AG04449 (cell line): ENCODE results near the gene HIBCH.
A peak's percentile ranks its signal among the peaks of the same experiment; 100 is the strongest.

Source experiments
- CTCF ChIA-PET: fragments of 350-600 bp; formaldehyde crosslinking; extraction: SDS; loops from one replicate; lab custom pipeline; 2021; ENCODE audit warnings: antibody characterized with exemption; lab: Yijun Ruan, JAX
- POLR2A ChIA-PET: fragments of 400-600, 350-600 bp; formaldehyde crosslinking; extraction: SDS; loops from one replicate; lab custom pipeline; 2020; ENCODE audit warnings: antibody characterized with exemption, inconsistent platforms; lab: Yijun Ruan, JAX
- DNase-seq: peaks from one replicate; pipeline ENCODE4 v3.0.0-alpha.2; 2010; ENCODE audit warnings: low read depth, low spot score
- H3K4me3 ChIP-seq: 2 replicates; pipeline ENCODE4 v1.5.1; 2011; ENCODE audit warnings: low read depth, mild to moderate bottlenecking, control low read depth, low read length
- CTCF ChIP-seq: IDR thresholded peaks from one replicate; pipeline ENCODE4 v1.5.1; 2011; ENCODE audit warnings: mild to moderate bottlenecking, moderate library complexity, low read length, control low read depth, inconsistent platforms; ENCODE audit not compliant: insufficient read depth; ENCODE audit errors: missing control alignments

HIBCH gene

GRCh38 chr2:190354003-190354690 is 34.5 kb upstream of the HIBCH start:
- H3K4me3 ChIP-seq, result no peak overlapping the region
- POLR2A ChIA-PET, result no interaction called here
- TF ChIP-seq CTCF, result no peak
- no peak for DNase-seq
- CTCF ChIA-PET, result interaction anchor here (1.3 to 5.2 kb wide), 2 partner anchors 8 to 10 kb away, joined by 3 to 20 read pairs; no protein-coding TSS in a partner anchor

- ChIA-PET POLR2A (no interaction called here), CTCF (interaction anchor here (1.2 to 5.2 kb wide), 3 partner anchors 9 to 34 kb away, joined by 3 to 20 read pairs (median 5); partner anchors contain the start of gene HIBCH)
- no peak for DNase-seq
- H3K4me3 ChIP-seq, result no peak overlapping the region
- no peak for TF ChIP-seq CTCF
These were observed 33.9 kb upstream of the HIBCH start for GRCh38 chr2:190353537-190353899.

- POLR2A ChIA-PET, result no interaction called here
- CTCF ChIA-PET, result interaction anchor here (0.7 to 5.2 kb wide), 5 partner anchors 8 to 33 kb away, joined by 3 to 20 read pairs (median 3); partner anchors contain the start of gene HIBCH
- no peak for DNase-seq
- no peak for TF ChIP-seq CTCF
- no peak overlapping the region for H3K4me3 ChIP-seq
These were observed 33.3 kb upstream of the HIBCH start for GRCh38 chr2:190352668-190353536.

GRCh38 chr2:190351955-190352354 is 32.3 kb upstream of the HIBCH start:
- POLR2A ChIA-PET, result no interaction called here
- no peak for DNase-seq
- CTCF ChIA-PET, result interaction anchor here (0.7 to 1.0 kb wide), 2 partner anchors 9 to 17 kb away, joined by 3 read pairs; no protein-coding TSS in a partner anchor
- no peak overlapping the region for H3K4me3 ChIP-seq
- TF ChIP-seq CTCF, result no peak

GRCh38 chr2:190350371-190350770 is 30.7 kb upstream of the HIBCH start:
- ChIA-PET CTCF (interaction anchor here (1.1 to 1.2 kb wide), 2 partner anchors 30 to 36 kb away, joined by 3 to 5 read pairs; no protein-coding TSS in a partner anchor), POLR2A (no interaction called here)
- DNase-seq, result no peak
- no peak for TF ChIP-seq CTCF
- H3K4me3 ChIP-seq, result no peak overlapping the region

GRCh38 chr2:190344276-190344827 is 24.7 kb upstream of the HIBCH start:
- POLR2A ChIA-PET, result interaction anchor here (1.0 kb wide), 1 partner anchor 23 kb away, joined by 3 read pairs; no protein-coding TSS in a partner anchor
- H3K4me3 ChIP-seq, result peak overlapping the region; percentile 73
- DNase-seq, result no peak
- peak; percentile 27 for TF ChIP-seq CTCF
- CTCF ChIA-PET, result interaction anchor here (0.6 to 4.5 kb wide), 15 partner anchors 10 to 255 kb away, joined by 3 to 24 read pairs (median 4); partner anchors contain the start of gene HIBCH
